Posterior cingulate gyrus (tissue), 11 donors: ENCODE results near the gene OXNAD1.

Source experiments
- DNase-seq, 10 donors: peaks; one replicate each; pipeline versions ENCODE4 v3.0.0 to v3.0.0-alpha.2; 2020 to 2021; ENCODE audit warnings: mixed read lengths in 3 of 10
- intact Hi-C: fragments of 100-400 bp; cut with DNase I; formaldehyde crosslinking; loops from one replicate; pipeline ENCODE4 v1.15.1; 2023

The OXNAD1 gene

GRCh38 chr3:16349986-16350596 lies 85.1 kb downstream of the OXNAD1 start:
- intact Hi-C loops, result no loop called here

GRCh38 chr3:16350597-16351318 lies 85.7 kb downstream of the OXNAD1 start:
- DNase-seq, result no peak
- intact Hi-C loops, result no loop called here

More at GRCh38 chr3:16349986-16350596, 85.1 kb downstream of the OXNAD1 start:
- DNase-seq, result no peak

- intact Hi-C loops, result no loop called here
- DNase-seq, result no peak
These were observed 87.4 kb downstream of the OXNAD1 start for GRCh38 chr3:16352428-16352827.

- no peak for DNase-seq
- intact Hi-C loops, result no loop called here
These were observed 89.3 kb downstream of the OXNAD1 start for GRCh38 chr3:16354291-16354690.
